ENCODE results near the gene FHIP1B.

Gene FHIP1B

DNA sequence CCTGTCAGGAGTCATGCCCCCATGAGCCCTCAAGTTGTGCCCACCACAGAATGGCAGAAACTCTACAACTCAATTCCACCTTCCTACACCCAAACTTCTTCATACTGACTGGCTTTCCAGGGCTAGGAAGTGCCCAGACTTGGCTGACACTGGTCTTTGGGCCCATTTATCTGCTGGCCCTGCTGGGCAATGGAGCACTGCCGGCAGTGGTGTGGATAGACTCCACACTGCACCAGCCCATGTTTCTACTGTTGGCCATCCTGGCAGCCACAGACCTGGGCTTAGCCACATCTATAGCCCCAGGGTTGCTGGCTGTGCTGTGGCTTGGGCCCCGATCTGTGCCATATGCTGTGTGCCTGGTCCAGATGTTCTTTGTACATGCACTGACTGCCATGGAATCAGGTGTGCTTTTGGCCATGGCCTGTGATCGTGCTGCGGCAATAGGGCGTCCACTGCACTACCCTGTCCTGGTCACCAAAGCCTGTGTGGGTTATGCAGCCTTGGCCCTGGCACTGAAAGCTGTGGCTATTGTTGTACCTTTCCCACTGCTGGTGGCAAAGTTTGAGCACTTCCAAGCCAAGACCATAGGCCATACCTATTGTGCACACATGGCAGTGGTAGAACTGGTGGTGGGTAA, 35.1 kb downstream of the FHIP1B start, which contains the start of gene OR52W1:
OR52W1 (plus strand) TSS at position 51 of the 637 bp plus-strand sequence; CDS start at position 51, 0 bp downstream.
- DNase-seq, result no peak

DNA sequence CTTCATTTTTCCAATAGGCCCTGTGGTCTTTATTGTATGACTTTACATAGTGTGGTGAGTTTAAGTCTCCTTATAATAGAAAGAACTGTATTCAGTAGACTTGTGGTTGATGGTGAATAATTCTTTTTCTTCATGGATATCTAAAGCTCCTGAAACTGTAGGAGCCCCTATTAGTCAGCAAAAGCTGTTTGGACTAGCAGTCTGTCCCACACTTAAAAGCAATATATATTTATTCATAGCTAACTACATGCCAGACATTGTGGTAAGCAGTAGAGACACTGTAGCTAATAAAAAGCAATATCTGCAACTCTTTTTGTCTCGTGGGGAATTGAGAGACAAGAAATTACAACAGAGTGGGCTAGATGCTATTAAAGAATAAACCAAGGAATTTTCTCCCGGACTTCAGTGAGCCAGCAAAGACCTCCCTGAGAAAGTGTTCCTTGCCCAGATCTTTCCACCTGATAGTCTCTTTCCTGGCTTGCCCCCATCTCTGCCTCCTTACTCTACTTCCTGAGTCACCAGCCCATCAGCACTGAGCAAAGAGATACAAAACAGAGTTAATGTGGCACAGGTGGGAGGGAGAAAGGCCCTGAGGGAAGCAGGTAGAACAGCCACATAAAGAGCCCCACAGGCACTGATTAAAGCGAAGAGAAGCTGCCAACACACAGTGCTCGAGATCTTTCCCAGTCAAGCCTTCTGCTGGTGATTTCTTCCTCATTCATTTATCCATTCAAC, 36.8 kb downstream of the FHIP1B start:
- no peak for DNase-seq

DNA sequence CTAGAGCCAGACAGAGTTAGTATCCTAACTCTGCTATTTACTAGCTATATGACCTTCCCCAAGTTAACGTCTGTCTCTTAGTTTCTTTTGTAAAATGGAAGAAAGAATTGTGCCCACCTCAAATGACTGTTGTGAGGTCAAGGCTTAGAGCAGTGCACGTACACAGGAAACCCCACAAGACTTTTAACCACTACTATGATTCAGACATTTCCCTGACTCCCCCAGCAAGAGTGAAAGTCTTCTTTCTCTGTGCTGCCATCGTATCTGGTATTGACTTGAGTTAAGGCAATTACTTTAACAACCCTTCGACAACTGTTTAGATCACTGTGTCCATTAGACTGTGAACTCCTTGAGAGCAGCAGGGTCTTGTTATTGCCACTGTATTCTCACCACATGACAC, 38.0 kb downstream of the FHIP1B start:
- no peak for DNase-seq

DNA sequence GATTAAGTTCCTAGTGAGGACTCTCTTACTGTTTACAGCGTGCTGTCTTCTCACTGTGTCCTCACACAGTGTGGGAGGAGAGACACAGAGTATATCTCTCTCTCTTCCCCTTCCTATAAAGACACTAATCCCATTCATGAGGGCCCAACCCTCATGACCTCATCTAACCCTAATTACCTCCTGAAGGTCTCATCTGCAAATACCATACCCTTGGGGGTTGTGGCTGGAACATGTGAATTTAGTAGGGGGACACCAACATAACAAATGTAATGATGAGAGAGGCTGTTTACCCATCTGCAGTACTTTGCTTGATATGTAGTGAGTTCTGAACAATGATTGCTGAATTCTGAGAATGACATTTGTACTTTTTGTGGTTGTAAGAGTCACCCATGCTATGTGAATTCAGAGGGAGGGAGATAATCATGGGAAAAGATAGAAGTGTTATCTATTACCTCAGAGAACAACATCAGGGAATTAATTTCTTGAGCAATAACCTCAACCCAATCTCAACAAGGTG, 40.3 kb downstream of the FHIP1B start:
- DNase-seq, result no peak

DNA sequence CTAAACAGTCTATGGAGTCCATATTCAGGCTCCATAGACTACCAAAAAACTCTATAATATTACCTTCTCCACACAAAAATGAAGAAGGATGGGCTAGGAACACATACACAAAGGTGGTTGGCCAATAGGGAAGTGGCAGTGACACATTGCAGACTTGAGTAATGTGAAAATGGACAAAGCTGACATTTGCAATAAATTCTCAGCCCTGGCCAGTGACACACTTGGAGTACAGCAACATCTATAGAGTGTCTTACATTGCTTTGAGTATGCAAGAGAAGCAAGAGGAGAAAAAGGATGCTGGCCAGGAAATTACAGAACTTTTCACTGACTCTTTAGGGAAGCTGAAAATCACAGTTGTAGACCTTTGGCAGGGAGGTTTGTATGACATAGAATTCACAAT, 42.7 kb downstream of the FHIP1B start:
- no peak for DNase-seq

DNA sequence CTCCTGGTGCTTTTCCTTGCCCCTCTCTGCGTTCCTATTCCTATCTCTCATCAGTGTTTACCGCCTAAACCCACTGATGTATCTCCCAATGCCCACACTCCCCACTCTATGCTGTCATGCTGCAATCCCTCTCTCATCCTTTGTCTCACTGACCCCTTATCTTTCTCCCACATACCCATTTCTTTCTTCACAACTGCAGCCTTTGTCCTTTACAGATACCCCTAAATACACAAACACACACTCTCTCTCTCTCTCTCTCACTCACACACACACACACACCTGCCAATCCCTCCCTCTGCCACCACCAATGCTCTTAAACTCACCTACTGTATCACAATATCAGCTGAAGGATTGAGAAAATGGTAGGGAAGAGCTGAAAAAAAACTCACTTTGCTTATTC, 59.0 kb downstream of the FHIP1B start:
- DNase-seq, result no peak

DNA sequence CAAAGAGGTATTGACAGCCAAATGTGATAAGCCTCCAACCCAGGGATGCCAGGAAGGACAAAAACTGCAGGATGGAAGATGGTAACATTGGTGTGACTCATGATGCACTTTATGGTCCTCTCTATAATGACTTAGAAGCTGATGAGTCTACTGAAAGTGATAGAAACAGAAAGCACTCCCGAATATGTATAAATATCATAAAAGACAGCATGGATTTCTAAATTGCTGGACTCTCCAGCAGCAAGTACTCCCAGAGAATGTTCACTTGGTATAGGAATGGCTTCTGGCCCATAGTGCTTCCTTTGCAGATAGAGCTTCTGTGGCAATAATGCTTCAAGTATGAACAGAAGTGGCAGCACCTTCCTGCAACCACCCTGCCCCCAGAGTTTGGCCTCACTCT, 64.2 kb downstream of the FHIP1B start, which contains the start of gene OR52B2:
OR52B2 (minus strand) TSS at position 101 of the 400 bp plus-strand sequence; CDS start at position 101, 0 bp downstream.
- no peak for DNase-seq
